HG03103 (cell line): ENCODE measurements around the gene CNST.

ENCODE experiments used
- ATAC-seq: cut with Tn5 transposase; IDR thresholded peaks from one replicate; pipeline ENCODE4 v1.9.1; 2021; ENCODE audit warnings: low read depth; ENCODE audit not compliant: unreplicated experiment

Gene CNST

GRCh38 chr1:246566128-246566812 is at the start of gene CNST, which contains the start of gene TFB2M:
CNST (plus strand) TSS chr1:246566456; CDS start chr1:246591563, 25,107 bp downstream.
TFB2M (minus strand) TSS chr1:246566261; CDS start chr1:246566138, 123 bp downstream.
- peak; percentile 89 for ATAC-seq

- ATAC-seq, result no peak
Measured at GRCh38 chr1:246517391-246517790, 48.9 kb upstream of the CNST start.

- ATAC-seq, result no peak
Measured at GRCh38 chr1:246518456-246519205, 47.6 kb upstream of the CNST start.

GRCh38 chr1:246519514-246519913 is 46.7 kb upstream of the CNST start:
- no peak for ATAC-seq

GRCh38 chr1:246526380-246526779 is 39.9 kb upstream of the CNST start:
- ATAC-seq, result no peak

GRCh38 chr1:246526915-246527314 is 39.3 kb upstream of the CNST start:
- no peak for ATAC-seq

- no peak for ATAC-seq
Measured at GRCh38 chr1:246527402-246528088, 38.7 kb upstream of the CNST start.

- ATAC-seq, result no peak
Measured at GRCh38 chr1:246528933-246529731, 37.1 kb upstream of the CNST start.

GRCh38 chr1:246530482-246530881 is 35.8 kb upstream of the CNST start:
- ATAC-seq, result no peak

GRCh38 chr1:246532519-246532918 is 33.7 kb upstream of the CNST start:
- no peak for ATAC-seq

- ATAC-seq, result no peak
Measured at GRCh38 chr1:246533371-246533905, 32.8 kb upstream of the CNST start.

GRCh38 chr1:246534114-246534513 is 32.1 kb upstream of the CNST start:
- no peak for ATAC-seq

- no peak for ATAC-seq
Measured at GRCh38 chr1:246537441-246537840, 28.8 kb upstream of the CNST start.

GRCh38 chr1:246537887-246538286 is 28.4 kb upstream of the CNST start:
- no peak for ATAC-seq

- ATAC-seq, result no peak
Measured at GRCh38 chr1:246540738-246541491, 25.3 kb upstream of the CNST start.

- ATAC-seq, result no peak
Measured at GRCh38 chr1:246544001-246544400, 22.3 kb upstream of the CNST start.

GRCh38 chr1:246549665-246550064 is 16.6 kb upstream of the CNST start:
- ATAC-seq, result no peak

GRCh38 chr1:246550402-246550801 is 15.9 kb upstream of the CNST start:
- no peak for ATAC-seq

- no peak for ATAC-seq
Measured at GRCh38 chr1:246552110-246552509, 14.1 kb upstream of the CNST start.

GRCh38 chr1:246554201-246554600 is 12.1 kb upstream of the CNST start:
- ATAC-seq, result no peak
